Panc1 (cell line): ENCODE results near the gene DOCK4. TPM values are rescaled to one million over a fixed set of nuclear protein-coding genes. Genes with fewer than 3 reads are reported as not detected.

Experiments used
- ATAC-seq: fragments of 200-7000 bp; cut with Tn5 transposase; 2 replicates; pipeline ENCODE4 v1.9.1; 2020; ENCODE audit warnings: mild to moderate bottlenecking, moderate library complexity
- BruUV-seq: library from RNA; stranded (reverse); fragments of 400-500 nt; replicated peaks from 2 replicates; lab custom pipeline; 2021; lab: Mats Ljungman, UMichigan
- CTCF ChIA-PET: fragments of 300-600 bp; sonication (Branson Sonifier 250); formaldehyde crosslinking; loops from one replicate; lab custom pipeline; 2022; ENCODE audit warnings: antibody characterized with exemption; lab: Charles Lee
- POLR2A ChIA-PET: fragments of 300-600 bp; sonication (Branson Sonifier 250); formaldehyde crosslinking; loops from one replicate; lab custom pipeline; 2022; ENCODE audit warnings: antibody characterized with exemption; lab: Charles Lee
- DNase-seq: peaks from one replicate; pipeline ENCODE4 v3.0.0-alpha.2; 2010; ENCODE audit warnings: low read depth, low spot score
- H3K27ac ChIP-seq: 2 replicates; pipeline ENCODE4 v1.5.1; 2011; ENCODE audit warnings: mild to moderate bottlenecking, low read length, inconsistent platforms
- H3K27me3 ChIP-seq: fragments of 200-500 bp; sonication (Bioruptor generic); 2 replicates; pipeline ENCODE4 v1.6.0; 2014; ENCODE audit warnings: low read length, inconsistent platforms; ENCODE audit not compliant: control insufficient read depth, insufficient read depth
- H3K36me3 ChIP-seq: fragments of 200-500 bp; sonication (Bioruptor generic); 2 replicates; pipeline ENCODE4 v1.5.1; 2014; ENCODE audit warnings: inconsistent platforms, mild to moderate bottlenecking, low read length, moderate library complexity; ENCODE audit not compliant: control insufficient read depth, insufficient read depth
- H3K4me1 ChIP-seq: 2 replicates; pipeline ENCODE4 v1.5.1; 2011; ENCODE audit warnings: inconsistent platforms, mild to moderate bottlenecking, low read length, moderate library complexity; ENCODE audit not compliant: control insufficient read depth, insufficient read depth
- H3K4me3 ChIP-seq, 2 experiments: 2 replicates each; pipeline ENCODE4 v1.5.1; 2011 to 2012; ENCODE audit warnings: low read depth in 2 of 2, low read length in 2 of 2, mild to moderate bottlenecking in 2 of 2, inconsistent platforms in 1 of 2, moderate library complexity in 1 of 2
- H3K9me3 ChIP-seq: fragments of 200-500 bp; sonication (Bioruptor generic); 2 replicates; pipeline ENCODE4 v1.5.1; 2014; ENCODE audit warnings: low read depth, mild to moderate bottlenecking, inconsistent platforms, low read length, moderate library complexity; ENCODE audit not compliant: control insufficient read depth, insufficient read depth
- POLR2AphosphoS5 ChIP-seq: IDR thresholded peaks from 2 replicates; pipeline ENCODE4 v1.6.1; 2012; ENCODE audit warnings: mild to moderate bottlenecking, low read depth, low read length, moderate library complexity
- SIN3A ChIP-seq: IDR thresholded peaks from 2 replicates; pipeline ENCODE4 v1.6.1; 2012; ENCODE audit warnings: low read depth, mild to moderate bottlenecking, low read length, moderate library complexity, borderline replicate concordance; ENCODE audit not compliant: insufficient read depth
- TCF7L2 ChIP-seq: IDR thresholded peaks from 2 replicates; pipeline ENCODE4 v1.6.1; 2011; ENCODE audit warnings: mild to moderate bottlenecking, low read depth, low read length, inconsistent platforms
- in situ Hi-C: cut with HindIII; loops from 2 replicates; pipeline ENCODE4 v1.10.0; 2016; ENCODE audit warnings: low sequenced_read_pairs, low pct_unique_long_range_greater_than_20kb
- intact Hi-C: fragments of 100-400 bp; cut with micrococcal nuclease; formaldehyde crosslinking; loops from one replicate; pipeline ENCODE4 v1.10.0; 2022; ENCODE audit not compliant: unreplicated experiment
- total RNA-seq: library from RNA; stranded (reverse); gene quantifications from one replicate; pipeline ENCODE4 v1.2.1, GENCODE V29; 2021; ENCODE audit not compliant: unreplicated experiment
- TF ChIP-seq, protein P1 (sequence below): fragments of 450-650 bp; IDR thresholded peaks from 2 replicates; pipeline ENCODE4 v1.5.1; 2017; ENCODE audit warnings: mild to moderate bottlenecking
- TF ChIP-seq, protein P2 (sequence below), 2 experiments: IDR thresholded peaks; 2 replicates each; pipeline ENCODE4 v1.6.1; 2011 to 2012; ENCODE audit warnings: low read depth in 2 of 2, control low read depth in 1 of 2, low read length in 1 of 2, mild to moderate bottlenecking in 1 of 2, moderate library complexity in 1 of 2; ENCODE audit not compliant: insufficient read depth in 1 of 2

Gene DOCK4
- total RNA-seq, 1 experiment from 2014 or later, result 10.8 TPM

DNA sequence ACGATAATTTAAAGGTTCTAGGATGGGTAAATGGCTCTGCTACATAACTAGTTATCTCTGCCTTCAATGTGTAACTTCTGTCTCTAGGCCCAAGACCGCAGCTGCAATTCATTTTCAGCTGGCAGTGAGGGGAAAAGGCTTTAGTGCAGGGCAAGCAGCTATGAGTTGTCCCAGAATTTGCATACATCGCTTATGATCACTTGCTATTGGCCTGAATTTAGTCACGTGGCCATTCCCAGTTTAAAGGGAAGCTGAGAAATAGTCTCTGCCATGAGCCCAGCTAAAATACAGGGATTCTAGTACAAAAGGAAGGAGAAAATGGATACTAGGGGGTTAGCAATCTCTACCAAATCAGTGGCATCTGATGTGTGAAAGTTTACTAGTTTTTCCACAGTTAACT lies 498.1 kb downstream of the DOCK4 start:
- Histone ChIP-seq H3K4me1 (no peaks in the 10 kb centered on the region), H3K36me3 (no peaks in the 10 kb centered on the region), H3K27ac (no peak overlapping the region), H3K4me3 (no peak overlapping the region), H3K9me3 (no peaks in the 10 kb centered on the region), H3K27me3 (no peaks in the 10 kb centered on the region)
- ATAC-seq (no peak), DNase-seq (no peak)
- in situ Hi-C loops (no loop called here), intact Hi-C loops (no loop called here)
- no TSS peak for BruUV-seq
- POLR2A ChIA-PET, result no interaction called here
- CTCF ChIA-PET, result no interaction called here
- TF ChIP-seq SIN3A, result no peak
- TF ChIP-seq, protein P1, sequence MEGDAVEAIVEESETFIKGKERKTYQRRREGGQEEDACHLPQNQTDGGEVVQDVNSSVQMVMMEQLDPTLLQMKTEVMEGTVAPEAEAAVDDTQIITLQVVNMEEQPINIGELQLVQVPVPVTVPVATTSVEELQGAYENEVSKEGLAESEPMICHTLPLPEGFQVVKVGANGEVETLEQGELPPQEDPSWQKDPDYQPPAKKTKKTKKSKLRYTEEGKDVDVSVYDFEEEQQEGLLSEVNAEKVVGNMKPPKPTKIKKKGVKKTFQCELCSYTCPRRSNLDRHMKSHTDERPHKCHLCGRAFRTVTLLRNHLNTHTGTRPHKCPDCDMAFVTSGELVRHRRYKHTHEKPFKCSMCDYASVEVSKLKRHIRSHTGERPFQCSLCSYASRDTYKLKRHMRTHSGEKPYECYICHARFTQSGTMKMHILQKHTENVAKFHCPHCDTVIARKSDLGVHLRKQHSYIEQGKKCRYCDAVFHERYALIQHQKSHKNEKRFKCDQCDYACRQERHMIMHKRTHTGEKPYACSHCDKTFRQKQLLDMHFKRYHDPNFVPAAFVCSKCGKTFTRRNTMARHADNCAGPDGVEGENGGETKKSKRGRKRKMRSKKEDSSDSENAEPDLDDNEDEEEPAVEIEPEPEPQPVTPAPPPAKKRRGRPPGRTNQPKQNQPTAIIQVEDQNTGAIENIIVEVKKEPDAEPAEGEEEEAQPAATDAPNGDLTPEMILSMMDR, result no peak
- TF ChIP-seq TCF7L2, result no peak
- TF ChIP-seq, protein P2, sequence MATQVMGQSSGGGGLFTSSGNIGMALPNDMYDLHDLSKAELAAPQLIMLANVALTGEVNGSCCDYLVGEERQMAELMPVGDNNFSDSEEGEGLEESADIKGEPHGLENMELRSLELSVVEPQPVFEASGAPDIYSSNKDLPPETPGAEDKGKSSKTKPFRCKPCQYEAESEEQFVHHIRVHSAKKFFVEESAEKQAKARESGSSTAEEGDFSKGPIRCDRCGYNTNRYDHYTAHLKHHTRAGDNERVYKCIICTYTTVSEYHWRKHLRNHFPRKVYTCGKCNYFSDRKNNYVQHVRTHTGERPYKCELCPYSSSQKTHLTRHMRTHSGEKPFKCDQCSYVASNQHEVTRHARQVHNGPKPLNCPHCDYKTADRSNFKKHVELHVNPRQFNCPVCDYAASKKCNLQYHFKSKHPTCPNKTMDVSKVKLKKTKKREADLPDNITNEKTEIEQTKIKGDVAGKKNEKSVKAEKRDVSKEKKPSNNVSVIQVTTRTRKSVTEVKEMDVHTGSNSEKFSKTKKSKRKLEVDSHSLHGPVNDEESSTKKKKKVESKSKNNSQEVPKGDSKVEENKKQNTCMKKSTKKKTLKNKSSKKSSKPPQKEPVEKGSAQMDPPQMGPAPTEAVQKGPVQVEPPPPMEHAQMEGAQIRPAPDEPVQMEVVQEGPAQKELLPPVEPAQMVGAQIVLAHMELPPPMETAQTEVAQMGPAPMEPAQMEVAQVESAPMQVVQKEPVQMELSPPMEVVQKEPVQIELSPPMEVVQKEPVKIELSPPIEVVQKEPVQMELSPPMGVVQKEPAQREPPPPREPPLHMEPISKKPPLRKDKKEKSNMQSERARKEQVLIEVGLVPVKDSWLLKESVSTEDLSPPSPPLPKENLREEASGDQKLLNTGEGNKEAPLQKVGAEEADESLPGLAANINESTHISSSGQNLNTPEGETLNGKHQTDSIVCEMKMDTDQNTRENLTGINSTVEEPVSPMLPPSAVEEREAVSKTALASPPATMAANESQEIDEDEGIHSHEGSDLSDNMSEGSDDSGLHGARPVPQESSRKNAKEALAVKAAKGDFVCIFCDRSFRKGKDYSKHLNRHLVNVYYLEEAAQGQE (IDR thresholded peaks at IDR 0.05; ENCODE audit: insufficient read depth in 1 of 2, low read depth in 2 of 2, low read length in 1 of 2), result no peak
- TF ChIP-seq POLR2AphosphoS5, result no peak

DNA sequence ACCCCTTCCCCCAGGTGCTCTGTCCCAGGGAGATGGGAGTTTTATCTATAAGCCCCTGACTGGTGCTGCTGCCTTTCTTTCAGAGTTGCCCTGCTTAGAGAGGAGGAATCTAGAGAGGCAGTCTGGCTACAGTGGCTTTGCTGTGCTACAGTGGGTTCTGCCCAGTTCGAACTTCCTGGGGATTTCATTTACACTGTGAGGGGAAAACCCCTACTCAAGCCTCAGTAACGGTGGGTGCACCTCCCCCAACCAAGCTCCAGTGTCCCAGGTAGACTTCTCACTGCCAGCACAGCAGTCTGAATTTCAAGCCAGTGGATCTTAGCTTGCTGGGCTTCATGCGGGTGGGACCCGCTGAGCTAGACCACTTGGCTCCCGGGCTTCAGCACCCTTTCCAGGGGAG lies 500.4 kb downstream of the DOCK4 start:
- Histone ChIP-seq H3K27me3 (no peaks in the 10 kb centered on the region), H3K4me3 (no peak overlapping the region), H3K9me3 (no peaks in the 10 kb centered on the region), H3K27ac (no peak overlapping the region), H3K4me1 (no peaks in the 10 kb centered on the region), H3K36me3 (no peaks in the 10 kb centered on the region)
- no peak for ATAC-seq
- POLR2A ChIA-PET, result no interaction called here
- CTCF ChIA-PET, result no interaction called here
- in situ Hi-C loops (no loop called here), intact Hi-C loops (no loop called here)
- no TSS peak for BruUV-seq
- TF ChIP-seq SIN3A (no peak), POLR2AphosphoS5 (no peak), TCF7L2 (no peak)
- TF ChIP-seq, protein P1, result no peak
- TF ChIP-seq, protein P2 (IDR thresholded peaks at IDR 0.05; ENCODE audit: insufficient read depth in 1 of 2, low read depth in 2 of 2, low read length in 1 of 2), result no peak
- no peak for DNase-seq
